Measurements from ENCODE around the gene PPP2R3C.

DNA sequence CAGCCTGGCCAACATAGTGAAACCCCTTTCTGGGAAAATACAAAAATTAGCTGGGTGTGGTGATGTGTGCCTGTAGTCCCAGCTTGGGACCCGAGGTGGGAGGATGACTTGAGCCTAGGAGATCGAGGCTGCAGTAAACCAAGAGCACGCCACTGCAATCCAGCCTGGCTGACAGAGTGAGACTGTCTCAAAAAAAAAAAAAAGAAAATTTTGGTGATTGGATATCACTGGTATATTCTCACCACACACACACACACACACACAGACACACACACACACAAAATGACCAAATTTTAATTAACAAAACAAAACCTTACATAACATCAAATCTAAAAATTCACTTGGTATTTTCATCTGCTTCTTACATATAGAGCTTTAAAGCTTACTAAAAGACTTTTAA is 79.2 kb downstream of the PPP2R3C start:
- TF ChIP-seq, protein P1, sequence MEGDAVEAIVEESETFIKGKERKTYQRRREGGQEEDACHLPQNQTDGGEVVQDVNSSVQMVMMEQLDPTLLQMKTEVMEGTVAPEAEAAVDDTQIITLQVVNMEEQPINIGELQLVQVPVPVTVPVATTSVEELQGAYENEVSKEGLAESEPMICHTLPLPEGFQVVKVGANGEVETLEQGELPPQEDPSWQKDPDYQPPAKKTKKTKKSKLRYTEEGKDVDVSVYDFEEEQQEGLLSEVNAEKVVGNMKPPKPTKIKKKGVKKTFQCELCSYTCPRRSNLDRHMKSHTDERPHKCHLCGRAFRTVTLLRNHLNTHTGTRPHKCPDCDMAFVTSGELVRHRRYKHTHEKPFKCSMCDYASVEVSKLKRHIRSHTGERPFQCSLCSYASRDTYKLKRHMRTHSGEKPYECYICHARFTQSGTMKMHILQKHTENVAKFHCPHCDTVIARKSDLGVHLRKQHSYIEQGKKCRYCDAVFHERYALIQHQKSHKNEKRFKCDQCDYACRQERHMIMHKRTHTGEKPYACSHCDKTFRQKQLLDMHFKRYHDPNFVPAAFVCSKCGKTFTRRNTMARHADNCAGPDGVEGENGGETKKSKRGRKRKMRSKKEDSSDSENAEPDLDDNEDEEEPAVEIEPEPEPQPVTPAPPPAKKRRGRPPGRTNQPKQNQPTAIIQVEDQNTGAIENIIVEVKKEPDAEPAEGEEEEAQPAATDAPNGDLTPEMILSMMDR (IDR thresholded peaks at IDR 0.05), result no peak
- TF ChIP-seq POLR2AphosphoS5 (IDR thresholded peaks at IDR 0.05), result no peak

Data from upper lobe of left lung (tissue), 4 donors.